Effector CD4-positive, alpha-beta T cell (primary cell): ENCODE results near the gene ZNF749.
A peak's percentile ranks its signal among the peaks of the same experiment; 100 is the strongest.

Source experiments
- DNase-seq: peaks from one replicate; pipeline ENCODE4 v3.0.0-alpha.2; 2020
- total RNA-seq: gene quantifications from one replicate; lab custom pipeline; 2026; lab: John Stamatoyannopoulos, UW

Gene ZNF749
- 10.7 reads per million, percentile 33 among the genes with 10 or more reads in this experiment for total RNA-seq

DNA sequence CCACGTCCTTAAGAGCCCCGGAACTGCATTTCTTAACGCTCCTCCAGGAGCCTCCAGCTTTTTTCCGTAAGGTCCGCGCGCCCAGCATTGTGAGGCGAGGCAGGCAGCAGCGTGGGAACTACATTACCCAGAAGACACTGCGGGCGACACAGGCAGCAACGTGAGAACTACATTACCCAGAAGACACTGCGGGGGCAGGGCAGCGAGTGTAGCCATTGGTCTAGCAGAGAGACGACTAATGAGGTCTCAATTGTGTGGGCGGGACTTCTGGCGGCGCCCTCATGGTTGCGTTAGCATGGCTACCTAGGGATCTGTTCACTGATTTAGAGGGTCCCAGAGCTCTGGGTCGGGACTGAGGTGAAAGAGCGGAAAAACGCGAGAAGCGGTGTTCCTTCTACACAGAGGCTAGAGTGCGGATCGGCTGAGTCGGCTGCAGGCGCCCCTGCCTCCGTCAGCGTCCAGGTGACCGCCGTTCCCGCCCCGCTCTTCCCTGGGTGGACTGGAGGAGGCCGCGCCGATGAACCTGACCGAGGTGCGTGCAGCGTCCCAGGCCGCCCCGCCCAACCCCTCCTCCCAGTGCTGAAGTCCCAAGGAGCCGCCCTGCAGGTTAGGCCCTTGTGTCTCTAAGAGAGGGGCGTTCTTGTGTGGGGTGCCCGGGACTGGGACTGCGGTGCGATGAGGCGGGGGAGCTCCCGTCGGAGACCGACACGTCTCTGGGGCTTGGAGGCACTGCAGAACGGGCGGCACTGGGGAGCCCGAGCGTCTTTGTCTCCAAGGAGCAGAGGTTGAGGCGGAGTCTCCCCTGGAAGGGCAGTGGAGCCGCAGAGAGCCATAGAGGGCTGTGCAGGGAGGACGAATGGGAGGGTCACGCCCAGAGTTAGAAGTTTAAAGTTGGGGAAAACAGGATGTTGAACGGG, at the start of gene ZNF749:
Gene ZNF749 (plus strand): TSS at position 264 of the 917 bp plus-strand sequence. CDS start 254 bp downstream, at position 518.
- peak; percentile 99 for DNase-seq

DNA sequence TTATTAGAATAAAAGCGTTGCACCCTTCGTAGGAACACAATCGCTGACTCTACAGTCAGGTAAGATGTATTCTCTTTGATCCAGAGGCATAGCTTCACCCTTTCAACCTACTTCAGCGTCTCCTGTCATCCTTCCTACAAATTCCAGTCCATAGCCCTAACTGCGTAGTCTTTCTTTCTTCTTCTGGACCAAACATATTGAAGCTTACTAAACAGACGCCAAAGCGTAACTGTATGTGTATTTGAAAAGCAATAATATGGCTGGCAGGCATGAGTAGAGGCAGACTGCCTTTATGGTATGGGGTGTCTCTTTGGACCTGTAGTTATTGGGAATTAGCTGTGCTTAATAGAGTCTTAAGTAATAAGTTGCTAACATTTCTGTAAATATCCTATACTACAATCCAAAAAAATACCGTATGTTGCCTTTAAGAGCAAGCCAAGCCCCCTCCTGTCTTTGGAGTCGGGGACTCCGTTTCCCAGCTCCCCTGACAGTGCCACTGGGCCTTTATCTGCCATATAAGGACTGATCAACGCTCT, 45.9 kb upstream of the ZNF749 start:
- no peak for DNase-seq

DNA sequence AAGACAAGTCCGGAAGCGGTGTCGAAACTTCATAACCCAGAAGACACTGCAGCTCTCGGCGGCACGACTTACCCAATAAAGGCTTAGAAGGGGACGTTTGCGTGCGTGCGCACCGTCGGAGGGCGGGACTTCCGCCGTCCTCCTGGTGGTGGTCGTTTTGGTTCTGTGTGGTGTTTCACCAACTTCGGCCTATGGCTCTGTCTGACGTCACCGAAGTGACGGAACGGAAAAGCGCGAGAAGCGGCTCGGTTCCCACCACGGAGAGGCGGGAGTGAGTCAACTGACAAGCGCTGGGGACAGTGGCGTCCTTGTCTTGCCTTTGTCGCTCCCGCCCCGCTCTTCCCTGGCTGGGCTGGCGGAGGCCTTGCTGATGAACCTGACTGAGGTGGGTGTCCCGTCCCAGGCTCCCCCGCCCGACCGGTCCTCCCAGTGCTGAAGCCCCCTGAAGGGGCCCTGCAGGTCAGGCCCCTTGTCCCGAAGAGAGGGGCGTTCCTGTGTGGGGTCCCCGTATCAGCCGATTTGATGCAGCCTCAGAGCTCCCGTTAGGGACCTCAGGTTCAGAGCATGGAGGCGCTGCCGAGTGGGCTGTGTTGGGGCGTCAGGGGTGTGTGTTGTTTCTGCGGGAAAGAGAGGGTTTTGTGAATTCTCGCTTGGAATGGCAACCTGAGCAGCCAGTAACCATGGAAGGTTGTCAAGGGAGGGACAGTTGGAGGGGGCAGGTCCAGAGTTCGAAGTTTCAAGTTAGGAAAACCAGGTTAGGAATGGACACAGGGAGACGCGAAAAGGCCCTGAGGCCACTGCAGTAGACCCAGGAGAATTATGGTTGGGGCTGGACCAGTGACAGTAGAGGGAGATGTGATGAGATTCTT, 45.2 kb upstream of the ZNF749 start, which contains the start of gene ZNF548:
Gene ZNF548 (plus strand): TSS at position 125 of the 869 bp plus-strand sequence. CDS start 246 bp downstream, at position 371.
- peak; percentile 97 for DNase-seq

DNA sequence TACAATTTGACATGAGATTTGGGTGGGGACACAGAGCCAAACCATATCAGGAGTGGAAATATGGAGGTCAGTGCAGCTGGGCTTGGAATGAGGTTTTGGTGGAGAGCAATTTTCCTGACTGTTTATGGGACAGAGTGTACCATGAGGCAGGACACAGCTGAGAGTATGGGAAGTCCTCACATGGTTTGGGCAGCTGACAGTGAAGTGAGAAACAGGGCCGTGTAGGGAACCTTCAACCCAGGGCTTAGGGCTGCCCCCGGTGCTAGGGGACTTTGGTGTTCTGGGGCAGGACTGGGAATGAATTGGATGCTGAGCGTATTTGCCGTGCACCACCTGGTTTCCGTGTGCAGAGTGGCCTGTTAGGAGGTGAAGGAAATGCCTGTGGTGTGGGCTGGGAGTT, 39.4 kb upstream of the ZNF749 start:
- no peak for DNase-seq

DNA sequence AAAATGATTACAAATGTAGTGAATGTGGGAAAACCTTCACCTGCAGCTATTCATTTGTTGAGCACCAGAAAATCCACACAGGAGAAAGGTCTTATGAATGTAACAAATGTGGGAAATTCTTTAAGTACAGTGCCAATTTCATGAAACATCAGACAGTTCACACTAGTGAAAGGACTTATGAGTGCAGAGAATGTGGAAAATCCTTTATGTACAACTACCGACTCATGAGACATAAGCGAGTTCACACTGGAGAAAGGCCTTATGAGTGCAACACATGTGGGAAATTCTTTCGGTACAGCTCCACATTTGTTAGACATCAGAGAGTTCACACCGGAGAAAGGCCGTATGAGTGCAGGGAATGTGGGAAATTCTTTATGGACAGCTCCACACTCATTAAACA, 36.3 kb upstream of the ZNF749 start:
- no peak for DNase-seq

DNA sequence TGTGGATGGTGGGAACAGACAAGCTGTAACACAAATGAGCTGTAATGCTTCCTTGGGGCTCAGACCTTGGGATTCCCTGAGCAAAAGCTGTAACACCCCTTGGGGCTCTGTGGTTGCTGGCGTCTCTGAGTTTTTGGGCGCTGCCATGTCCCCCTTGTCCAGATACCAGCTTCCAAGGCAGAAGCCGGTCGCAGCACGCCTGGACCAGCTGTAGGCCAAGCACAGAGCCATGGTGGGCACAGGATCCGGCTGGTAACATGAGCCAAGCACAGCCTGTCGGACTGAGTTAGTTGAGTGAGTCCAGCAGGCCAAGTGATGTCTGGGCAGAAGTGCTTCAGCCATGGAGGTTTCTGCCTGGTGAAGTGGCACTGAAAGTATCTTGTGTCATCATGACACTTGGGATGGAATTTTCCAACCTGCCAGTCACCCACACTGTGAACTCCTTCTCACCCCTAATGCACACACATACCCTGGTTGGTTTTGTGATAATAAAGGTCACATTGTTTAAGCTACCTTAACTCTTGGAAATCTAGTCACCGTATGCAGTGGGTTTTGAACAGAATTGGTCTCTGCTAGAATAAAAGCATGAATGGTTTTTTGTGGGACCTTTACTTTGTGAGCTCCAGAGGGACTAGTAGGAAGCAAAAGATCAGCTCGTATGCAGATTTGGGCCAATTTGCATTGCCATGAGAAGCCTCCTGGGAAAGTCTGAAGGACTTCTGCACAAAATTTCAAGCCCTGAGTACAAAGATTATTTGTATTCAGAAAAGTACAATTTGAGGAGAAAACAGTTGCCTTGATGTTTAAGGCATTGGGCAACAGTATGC, 31.2 kb upstream of the ZNF749 start:
- DNase-seq = no peak

DNA sequence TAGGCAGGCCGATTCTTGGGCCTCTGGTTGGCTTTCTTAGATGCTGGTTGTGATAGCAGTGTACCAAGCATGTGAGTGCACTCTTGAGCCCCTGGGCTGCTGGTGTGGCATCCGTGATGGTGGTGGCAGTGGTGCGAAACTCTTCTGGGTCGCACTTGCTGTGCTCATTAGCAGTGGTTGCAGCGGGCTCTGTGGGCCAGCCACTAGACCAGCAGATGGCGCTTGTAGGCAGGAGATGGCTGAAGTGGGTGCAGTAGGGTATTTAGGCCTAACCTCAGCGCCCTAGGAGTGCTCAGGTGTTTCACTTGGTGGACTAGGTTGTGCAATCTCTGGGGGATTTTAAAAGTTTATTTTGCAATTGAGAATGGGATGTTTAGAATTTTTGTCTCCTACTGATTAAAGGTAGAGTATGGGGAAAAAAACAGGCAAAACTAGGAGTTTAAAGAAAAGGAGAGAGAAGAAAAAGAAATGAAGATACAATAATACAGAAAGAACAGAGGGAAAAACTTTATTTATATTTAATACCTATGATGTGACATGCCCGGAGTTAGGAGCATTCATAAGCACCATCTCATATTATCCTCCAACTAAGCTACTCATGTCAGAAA, 28.5 kb upstream of the ZNF749 start:
- peak; percentile 57 for DNase-seq

DNA sequence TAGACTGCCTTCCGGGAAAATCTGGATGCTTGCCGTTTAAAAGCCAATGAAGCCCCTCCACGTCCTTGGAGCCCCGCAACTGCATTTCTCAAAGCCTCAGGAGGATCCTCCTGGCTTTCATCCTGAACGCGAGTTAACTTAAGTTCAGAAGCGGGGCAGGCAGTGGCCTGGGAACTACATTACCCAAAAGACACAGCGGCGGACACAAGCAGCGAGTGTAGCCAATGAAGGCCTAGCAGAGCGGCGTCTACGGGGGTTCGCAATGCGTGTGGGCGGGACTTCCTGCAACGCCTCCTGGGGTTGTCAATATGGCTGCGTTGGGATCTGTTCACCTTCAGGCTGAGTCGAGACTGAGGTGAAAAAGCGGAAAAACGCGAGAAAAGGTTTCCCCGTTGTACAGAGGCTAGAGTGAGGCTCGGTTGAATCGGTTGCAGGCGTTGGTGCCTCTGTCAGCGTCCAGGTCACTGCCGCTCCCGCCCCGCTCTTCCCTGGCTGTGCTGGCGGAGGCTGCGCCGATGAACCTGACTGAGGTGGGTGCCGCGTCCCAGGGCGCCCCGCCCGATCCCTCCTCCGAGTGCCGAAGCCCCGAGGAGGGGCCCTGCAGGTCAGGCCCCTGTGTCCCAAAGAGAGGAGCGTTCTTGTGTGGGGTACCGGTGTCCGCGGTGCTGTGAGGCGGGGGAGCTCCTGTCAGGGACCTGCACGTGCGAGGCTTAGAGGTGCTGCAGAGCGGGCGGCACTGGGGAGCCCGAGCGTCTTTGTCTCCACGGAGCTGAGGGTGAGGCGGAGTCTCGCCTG, 24.1 kb upstream of the ZNF749 start, which contains the start of gene ZNF17:
Gene ZNF17 (plus strand): TSS at position 285 of the 795 bp plus-strand sequence. CDS start 2,455 bp downstream, outside the sequence.
- DNase-seq = peak; percentile 92

DNA sequence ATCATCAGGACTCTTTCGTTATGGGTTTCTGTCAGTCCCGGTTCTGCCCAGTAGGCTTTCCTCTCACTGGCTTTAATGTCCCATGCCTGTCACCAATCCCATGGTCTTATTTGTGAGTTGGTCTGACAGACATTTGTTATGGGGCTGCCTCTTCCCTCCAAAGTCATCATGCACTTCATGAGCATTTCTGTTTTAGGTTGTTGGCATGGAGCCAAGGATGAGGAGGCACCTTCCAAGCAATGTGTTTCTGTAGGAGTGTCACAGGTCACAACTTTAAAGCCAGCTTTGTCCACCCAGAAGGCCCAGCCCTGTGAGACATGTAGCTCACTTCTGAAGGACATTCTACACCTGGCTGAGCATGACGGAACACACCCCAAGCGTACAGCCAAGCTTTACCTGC, 15.7 kb upstream of the ZNF749 start:
- no peak for DNase-seq

DNA sequence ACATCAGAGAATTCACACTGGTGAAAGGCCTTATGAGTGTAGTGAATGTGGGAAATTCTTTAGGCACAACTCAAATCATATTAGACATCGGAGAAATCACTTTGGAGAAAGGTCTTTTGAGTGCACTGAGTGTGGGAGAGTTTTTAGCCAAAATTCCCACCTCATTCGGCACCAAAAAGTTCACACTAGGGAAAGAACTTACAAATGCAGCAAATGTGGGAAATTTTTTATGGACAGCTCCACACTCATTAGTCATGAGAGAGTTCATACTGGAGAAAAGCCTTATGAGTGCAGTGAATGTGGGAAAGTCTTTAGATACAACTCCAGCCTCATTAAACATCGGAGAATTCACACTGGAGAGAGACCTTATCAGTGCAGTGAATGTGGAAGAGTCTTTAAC, 14.1 kb upstream of the ZNF749 start:
- no peak for DNase-seq

DNA sequence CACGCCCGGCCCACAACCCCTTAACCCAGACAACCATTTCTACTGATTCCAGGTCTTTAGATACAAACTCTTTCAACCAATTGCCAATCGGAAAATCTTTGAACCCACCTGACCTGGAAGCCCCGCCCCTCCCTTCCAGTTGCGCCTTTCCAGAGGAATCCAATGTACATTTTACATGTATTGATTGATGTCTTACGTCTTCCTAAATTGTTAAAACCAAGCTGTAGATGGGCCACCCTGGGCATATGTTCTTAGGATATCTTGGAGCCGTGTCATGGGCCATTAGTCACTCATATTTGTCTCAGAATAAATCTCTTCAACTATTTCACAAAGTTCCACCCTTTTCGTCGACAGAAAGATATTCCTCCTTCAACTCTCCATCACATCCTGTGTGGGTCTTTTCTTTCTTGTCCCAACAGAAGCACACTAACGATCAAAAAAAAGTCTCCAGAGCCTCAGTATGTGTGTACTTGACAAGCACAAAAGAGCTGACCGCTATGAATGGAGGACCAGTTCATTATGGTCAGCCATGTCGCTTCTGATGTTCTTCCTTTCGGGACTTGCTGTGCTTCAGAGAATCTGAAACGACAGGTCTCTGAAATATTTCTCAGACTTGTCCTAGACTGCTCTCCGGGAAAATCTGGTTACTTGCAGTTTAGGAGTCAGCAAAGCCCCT, 601 bp upstream of the ZNF749 start:
- no peak for DNase-seq

DNA sequence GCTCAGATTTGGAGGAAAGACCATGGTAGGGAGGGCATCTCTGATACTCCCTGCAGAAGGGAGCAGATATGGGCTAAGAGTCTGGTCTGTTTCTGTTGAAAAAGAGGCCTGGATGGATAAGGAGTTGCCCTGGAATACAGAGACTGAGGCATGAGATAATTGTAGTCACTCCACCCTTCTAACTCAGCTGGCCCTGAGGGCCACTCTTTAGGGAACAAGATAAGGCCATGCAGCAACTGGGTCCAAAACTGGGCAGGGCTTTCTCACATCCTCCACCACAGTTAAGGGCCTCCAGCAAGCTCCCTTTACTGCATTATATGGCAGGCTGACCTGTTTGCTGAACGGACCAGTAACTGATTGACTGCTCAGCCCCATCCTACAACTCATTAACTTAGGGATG, 1.3 kb downstream of the ZNF749 start:
- DNase-seq = no peak

DNA sequence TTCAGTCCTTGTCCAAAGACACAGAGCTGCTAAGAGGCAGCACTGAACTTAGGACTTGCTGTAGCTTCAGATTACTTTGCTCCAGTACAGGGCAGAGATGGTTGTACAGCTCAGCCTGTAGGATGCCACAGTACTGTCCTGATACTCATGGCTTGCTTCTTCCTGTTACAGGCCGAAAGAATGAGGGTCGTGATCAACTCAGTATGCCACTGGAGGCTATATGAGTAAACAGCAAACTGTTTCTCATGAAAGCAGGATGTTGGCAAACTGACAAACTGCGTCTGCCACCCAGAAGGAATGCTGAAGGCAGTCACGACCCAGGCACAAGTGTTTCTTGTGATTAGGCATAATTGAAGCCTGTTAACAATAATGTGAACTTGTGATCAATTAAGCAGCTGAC, 2.8 kb downstream of the ZNF749 start:
- DNase-seq = no peak

DNA sequence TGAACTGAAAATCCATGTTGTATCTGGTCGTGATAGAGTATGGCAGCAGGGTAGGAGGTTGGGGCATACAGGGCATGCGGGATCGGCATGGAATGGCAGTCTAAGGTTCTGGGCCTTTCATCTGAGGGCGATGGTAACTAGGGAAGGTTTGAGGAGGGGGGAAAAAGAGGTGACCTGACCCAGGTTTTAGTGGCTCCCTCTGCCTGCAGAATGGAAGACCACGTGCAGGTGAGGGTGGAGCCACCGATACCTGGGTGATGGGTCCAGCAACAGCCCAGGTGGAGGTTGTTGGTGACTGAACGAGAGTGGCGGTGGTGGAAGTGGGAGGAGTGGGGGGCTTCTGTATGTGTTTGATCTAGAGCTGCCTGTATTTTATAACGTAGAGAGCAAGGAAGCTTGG, 3.8 kb downstream of the ZNF749 start:
- DNase-seq = no peak

DNA sequence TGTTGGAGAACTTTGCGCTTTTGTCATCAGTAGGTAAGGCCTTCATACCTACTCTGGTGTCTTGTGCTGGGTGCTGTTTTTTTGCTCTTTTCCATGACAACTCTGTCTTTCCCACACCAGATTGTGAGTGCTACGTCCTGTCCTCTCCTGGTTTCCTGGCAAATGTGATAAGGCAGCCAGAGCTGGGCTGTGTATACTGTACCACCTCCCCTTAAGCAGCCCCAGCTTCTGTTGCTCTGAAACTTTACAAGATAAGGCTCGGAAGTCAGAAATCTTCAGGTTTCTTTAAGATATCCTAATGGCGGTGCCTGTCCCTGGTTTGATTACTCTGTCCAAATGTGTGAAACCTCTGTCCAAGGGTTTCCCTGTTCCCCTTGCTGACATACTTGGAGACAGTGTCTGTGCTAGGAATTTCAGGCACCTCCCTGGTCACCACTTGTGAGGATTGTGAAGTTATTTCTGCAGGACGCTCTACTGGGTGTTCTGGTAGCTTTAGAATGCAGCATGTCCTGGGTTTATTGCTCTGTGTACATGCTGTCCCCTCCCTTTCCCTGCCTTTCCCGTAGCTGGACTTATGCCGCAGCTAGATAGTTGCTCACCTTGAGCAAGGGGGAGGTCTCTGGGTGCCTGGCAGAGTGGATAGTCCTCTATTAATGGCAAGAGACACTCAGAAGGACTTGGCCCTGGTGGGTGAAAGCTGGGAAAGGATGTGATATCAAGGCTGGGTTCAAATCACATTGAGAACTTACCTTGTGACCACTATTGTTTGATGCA, 7.0 kb downstream of the ZNF749 start:
- DNase-seq = no peak

DNA sequence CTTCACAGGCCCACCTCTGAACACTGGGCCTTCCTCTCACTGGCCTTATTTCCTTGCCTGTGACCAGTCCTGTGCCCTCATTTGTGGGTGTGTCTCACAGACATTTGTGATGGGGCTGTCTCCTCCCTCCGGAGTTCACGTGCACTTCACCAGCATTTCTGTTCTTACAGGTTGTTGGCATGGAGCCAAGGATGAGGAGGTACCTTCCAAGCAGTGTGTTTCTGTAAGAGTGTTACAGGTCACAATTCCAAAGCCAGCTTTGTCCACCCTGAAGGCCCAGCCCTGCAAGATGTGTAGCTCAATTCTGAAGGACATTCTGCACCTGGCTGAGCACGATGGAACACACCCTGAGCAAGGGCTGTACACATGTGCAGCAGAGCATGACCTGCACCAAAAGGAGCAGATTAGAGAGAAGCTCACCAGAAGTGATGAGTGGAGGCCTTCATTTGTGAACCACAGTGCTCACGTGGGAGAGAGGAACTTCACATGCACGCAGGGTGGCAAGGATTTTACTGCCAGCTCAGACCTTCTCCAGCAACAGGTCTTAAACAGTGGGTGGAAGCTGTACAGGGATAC, 8.1 kb downstream of the ZNF749 start:
- DNase-seq = no peak

DNA sequence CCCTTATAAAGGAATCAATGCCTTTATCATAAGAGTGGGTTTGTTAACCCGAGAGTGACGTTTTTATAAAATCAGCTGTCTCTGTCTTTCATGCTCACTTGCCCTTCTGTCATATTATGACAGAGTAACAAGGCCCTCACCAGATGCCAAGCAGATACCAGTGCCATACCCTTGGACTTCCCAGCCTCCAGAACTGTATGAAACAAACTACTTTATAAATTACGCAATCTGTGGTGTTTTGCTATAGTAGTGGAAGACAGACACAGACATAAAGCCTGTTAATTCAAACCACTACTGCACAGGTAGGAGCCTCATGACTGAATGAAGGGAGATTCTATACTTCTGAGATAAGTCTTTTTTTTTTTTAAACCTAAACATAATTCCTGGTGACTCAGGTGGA, 17.2 kb downstream of the ZNF749 start:
- DNase-seq = no peak

DNA sequence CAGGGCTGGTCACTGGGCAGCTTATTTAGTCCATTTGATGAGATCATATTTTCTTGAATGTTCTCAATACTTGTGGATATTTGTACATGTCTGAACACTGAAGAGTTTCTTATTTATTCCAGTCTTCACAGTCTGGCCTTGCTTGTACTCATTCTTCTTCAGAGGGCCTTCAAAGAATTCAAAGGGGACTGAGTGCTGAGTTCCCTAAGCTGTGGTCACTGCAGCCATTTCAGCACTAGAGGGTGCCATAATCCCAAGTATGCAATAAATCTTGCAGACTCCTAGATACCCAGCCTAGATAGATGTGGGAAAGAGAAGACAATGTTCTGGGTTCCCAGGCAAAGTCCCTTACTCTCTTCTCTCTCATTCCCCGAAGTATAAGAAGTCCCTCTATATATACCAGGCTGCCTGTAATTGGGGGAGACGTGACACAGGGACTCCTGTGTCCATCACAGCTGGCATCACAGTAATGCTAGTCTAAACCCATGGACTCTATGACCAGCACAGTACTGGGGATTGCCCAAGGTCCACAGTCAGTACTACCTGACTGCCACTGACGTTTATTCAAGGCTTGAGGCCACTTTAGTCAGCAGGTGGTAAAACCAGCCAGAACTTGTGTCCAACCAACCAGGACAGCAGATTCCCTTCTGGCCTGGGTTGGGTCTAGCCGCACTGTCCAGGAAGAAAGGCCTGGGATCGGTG, 30.7 kb downstream of the ZNF749 start:
- no peak for DNase-seq
